GM23338 (cell line): ENCODE data around the gene ADAMTSL4. TPM values are rescaled to one million over a fixed set of nuclear protein-coding genes. Genes with fewer than 3 reads are reported as not detected.

ENCODE experiments used
- ATAC-seq: fragments of 200-7000 bp; cut with Tn5 transposase; 3 replicates; pipeline ENCODE4 v1.9.1; 2020
- DNase-seq: peaks from one replicate; pipeline ENCODE4 v3.0.0-alpha.2; 2015; ENCODE audit warnings: low spot score
- H2AFZ ChIP-seq: fragments of 200-600 bp; sonication (generic); 2 replicates; pipeline ENCODE4 v1.8.0; 2016; ENCODE audit warnings: antibody characterized with exemption, mild to moderate bottlenecking, moderate library complexity
- H3F3A ChIP-seq: fragments of 200-600 bp; sonication (generic); replicated peaks from 2 replicates; pipeline ENCODE4 v1.8.0; 2017; ENCODE audit warnings: antibody characterized with exemption, mixed run types, low read depth
- H3K27ac ChIP-seq: fragments of 200-600 bp; sonication (generic); 2 replicates; pipeline ENCODE4 v1.6.1; 2016; ENCODE audit warnings: low read depth
- H3K27me3 ChIP-seq: fragments of 200-600 bp; sonication (generic); 2 replicates; pipeline ENCODE4 v1.8.0; 2016; ENCODE audit warnings: mild to moderate bottlenecking, mixed run types, moderate library complexity; ENCODE audit not compliant: insufficient read depth
- H3K36me3 ChIP-seq: fragments of 200-600 bp; sonication (generic); 2 replicates; pipeline ENCODE4 v1.8.0; 2016; ENCODE audit warnings: mild to moderate bottlenecking; ENCODE audit not compliant: insufficient read depth
- H3K4me1 ChIP-seq: fragments of 200-600 bp; sonication (generic); 2 replicates; pipeline ENCODE4 v1.8.0; 2016; ENCODE audit warnings: mild to moderate bottlenecking, moderate library complexity; ENCODE audit not compliant: insufficient read depth
- H3K4me2 ChIP-seq: fragments of 200-600 bp; sonication (generic); 2 replicates; pipeline ENCODE4 v1.7.1; 2017; ENCODE audit warnings: mixed run types
- H3K4me3 ChIP-seq: fragments of 200-600 bp; sonication (generic); 2 replicates; pipeline ENCODE4 v1.6.1; 2016; ENCODE audit warnings: mixed run types
- H3K79me2 ChIP-seq: fragments of 200-600 bp; sonication (generic); replicated peaks from 2 replicates; pipeline ENCODE4 v1.8.0; 2017; ENCODE audit warnings: mild to moderate bottlenecking; ENCODE audit not compliant: insufficient read depth
- H3K9me2 ChIP-seq: fragments of 200-600 bp; sonication (generic); 2 replicates; pipeline ENCODE4 v1.8.0; 2017; ENCODE audit not compliant: insufficient read depth
- H4K20me1 ChIP-seq: fragments of 200-600 bp; sonication (generic); replicated peaks from 2 replicates; pipeline ENCODE4 v1.8.0; 2017; ENCODE audit warnings: mild to moderate bottlenecking; ENCODE audit not compliant: insufficient read depth
- H3K27ac Mint-ChIP-seq: 2 replicates; pipeline ENCODE4 v1.8.0; 2020; ENCODE audit warnings: inconsistent platforms, mild to moderate bottlenecking, moderate library complexity, mixed read lengths
- H3K27me3 Mint-ChIP-seq: 3 replicates; pipeline ENCODE4 v1.8.0; 2022; ENCODE audit warnings: low read depth, mild to moderate bottlenecking, moderate library complexity, mixed read lengths, inconsistent platforms; ENCODE audit not compliant: insufficient read depth, poor library complexity
- H3K36me3 Mint-ChIP-seq: 3 replicates; pipeline ENCODE4 v1.8.0; 2021; ENCODE audit warnings: low read depth, mild to moderate bottlenecking, inconsistent platforms, moderate library complexity, mixed read lengths
- H3K4me1 Mint-ChIP-seq: 3 replicates; pipeline ENCODE4 v1.8.0; 2020; ENCODE audit warnings: mild to moderate bottlenecking, inconsistent platforms, mixed read lengths
- H3K4me3 Mint-ChIP-seq: 3 replicates; pipeline ENCODE4 v1.8.0; 2021; ENCODE audit warnings: moderate library complexity, mild to moderate bottlenecking, inconsistent platforms, mixed read lengths
- H3K9me3 Mint-ChIP-seq: 3 replicates; pipeline ENCODE4 v1.8.0; 2020; ENCODE audit warnings: moderate library complexity, mild to moderate bottlenecking, inconsistent platforms, mixed read lengths
- CREB1 ChIP-seq: fragments of 250-450 bp; sonication (Bioruptor Pico); IDR thresholded peaks from 2 replicates; pipeline ENCODE4 v1.5.0; 2020; ENCODE audit warnings: low read depth, mild to moderate bottlenecking, moderate library complexity
- CTCF ChIP-seq, 2 experiments: fragments of 200-600 bp in 1 of 2; sonication (generic) in 1 of 2; conservative IDR thresholded peaks; 2 replicates each; pipeline versions ENCODE4 v1.5.1 to v1.6.1; 2016 to 2017; ENCODE audit warnings: antibody characterized with exemption in 2 of 2, low read depth in 2 of 2, mild to moderate bottlenecking in 2 of 2, moderate library complexity in 1 of 2
- ZNF331 ChIP-seq: fragments of 250-450 bp; sonication (Bioruptor Pico); IDR thresholded peaks from 2 replicates; pipeline ENCODE4 v1.5.0; 2020; ENCODE audit warnings: low read depth, mild to moderate bottlenecking, moderate library complexity
- ZNF462 ChIP-seq: fragments of 250-450 bp; sonication (Bioruptor Pico); IDR thresholded peaks from 2 replicates; pipeline ENCODE4 v1.5.0; 2020; ENCODE audit warnings: mild to moderate bottlenecking, moderate library complexity
- polyA plus RNA-seq: library from polyadenylated mRNA; unstranded; fragments of >200 nt; fragmentation: Nextera tagmentation; extraction: Ambion mirVana; gene quantifications from 2 replicates; pipeline ENCODE4 v1.2.1, GENCODE V29; 2016
- total RNA-seq: library from RNA; depleted of rRNA; stranded (reverse); fragments of >200 nt; shearing (Covaris generic); gene quantifications from 2 replicates; pipeline ENCODE4 v1.2.3, GENCODE V29; 2014

The ADAMTSL4 gene
- total and polyA plus RNA-seq, 2 experiments from 2014 or later = 5.3 to 5.8 TPM

- Histone ChIP-seq H3K27ac (peak overlapping the region; percentile 100), H2AFZ (no peak overlapping the region), H3F3A (peaks cover 39% of the 10 kb centered on the region), H3K4me3 (peak overlapping the region; percentile 31), H3K27me3 (no peaks in the 10 kb centered on the region), H4K20me1 (peaks cover 6% of the 10 kb centered on the region; the same call in 1 of the 2 replicates), H3K4me1 (peaks cover 36% of the 10 kb centered on the region), H3K79me2 (peaks cover 58% of the 10 kb centered on the region), H3K36me3 (peaks cover 8% of the 10 kb centered on the region), H3K9me2 (no peaks in the 10 kb centered on the region), H3K4me2 (peak overlapping the region; percentile 58)
- peaks cover 59% of the 10 kb centered on the region for H3K27me3 Mint-ChIP-seq
- peak overlapping the region; percentile 61 for H3K4me3 Mint-ChIP-seq
- DNase-seq (no peak), ATAC-seq (peak; percentile 1; the same call in 2 of the 3 replicates)
- H3K4me1 Mint-ChIP-seq = peaks cover 66% of the 10 kb centered on the region
- TF ChIP-seq ZNF331 (CRISPR knock-in tag) (no peak), CTCF (conservative IDR thresholded peaks at IDR 0.05; ENCODE audit: low read depth in 2 of 2) (no peak), ZNF462 (CRISPR knock-in tag) (no peak), CREB1 (CRISPR knock-in tag) (no peak)
- peak overlapping the region; percentile 97 for H3K27ac Mint-ChIP-seq
- no peaks in the 10 kb centered on the region for H3K9me3 Mint-ChIP-seq
- peaks cover 42% of the 10 kb centered on the region for H3K36me3 Mint-ChIP-seq
These were observed 19.4 kb downstream of the ADAMTSL4 start for GRCh38 chr1:150568594-150568966.
